A549 (cell line): ENCODE results near the gene SLC16A10.

ENCODE experiments used
- CEBPB ChIP-seq, 2 experiments: fragments of >200 bp in 1 of 2; sonication (Bioruptor Twin) in 1 of 2; formaldehyde crosslinking in 1 of 2; IDR thresholded peaks; 2 replicates each; pipeline ENCODE4 v1.6.1; 2012 to 2016
- EHMT2 ChIP-seq: fragments of 200-600 bp; sonication (generic); IDR thresholded peaks from 2 replicates; pipeline ENCODE4 v1.6.1; 2016; ENCODE audit warnings: antibody characterized with exemption, low read depth, mild to moderate bottlenecking, moderate library complexity
- KDM5A ChIP-seq: fragments of 200-600 bp; sonication (generic); IDR thresholded peaks from 2 replicates; pipeline ENCODE4 v1.6.1; 2016; ENCODE audit warnings: antibody characterized with exemption, mild to moderate bottlenecking
- POLR2A ChIP-seq: IDR thresholded peaks from 2 replicates; pipeline ENCODE4 v1.6.1; 2012; ENCODE audit warnings: mild to moderate bottlenecking, low read length
- POLR2AphosphoS2 ChIP-seq: conservative IDR thresholded peaks from 2 replicates; pipeline ENCODE4 v1.6.1; 2012; ENCODE audit warnings: low read length, improper control_type of control experiment, inconsistent platforms
- RCOR1 ChIP-seq: fragments of 150-350 bp; IDR thresholded peaks from 2 replicates; pipeline ENCODE4 v1.6.1; 2014; ENCODE audit warnings: antibody characterized with exemption, low read length, low read depth
- ZFP36 ChIP-seq: fragments of 450-650 bp; IDR thresholded peaks from 2 replicates; pipeline ENCODE4 v1.6.1; 2014; ENCODE audit warnings: borderline replicate concordance; ENCODE audit not compliant: partially characterized antibody
- TF ChIP-seq, protein P1 (sequence below): fragments of >200 bp; sonication (Bioruptor Twin); formaldehyde crosslinking; IDR thresholded peaks from 3 replicates; pipeline ENCODE4 v1.5.1; 2016
- TF ChIP-seq, protein P2 (sequence below): IDR thresholded peaks from 2 replicates; pipeline ENCODE4 v1.6.1; 2012

GRCh38 chr6:111172563-111172962 is 85.3 kb downstream of the SLC16A10 start:
- TF ChIP-seq, protein P1, sequence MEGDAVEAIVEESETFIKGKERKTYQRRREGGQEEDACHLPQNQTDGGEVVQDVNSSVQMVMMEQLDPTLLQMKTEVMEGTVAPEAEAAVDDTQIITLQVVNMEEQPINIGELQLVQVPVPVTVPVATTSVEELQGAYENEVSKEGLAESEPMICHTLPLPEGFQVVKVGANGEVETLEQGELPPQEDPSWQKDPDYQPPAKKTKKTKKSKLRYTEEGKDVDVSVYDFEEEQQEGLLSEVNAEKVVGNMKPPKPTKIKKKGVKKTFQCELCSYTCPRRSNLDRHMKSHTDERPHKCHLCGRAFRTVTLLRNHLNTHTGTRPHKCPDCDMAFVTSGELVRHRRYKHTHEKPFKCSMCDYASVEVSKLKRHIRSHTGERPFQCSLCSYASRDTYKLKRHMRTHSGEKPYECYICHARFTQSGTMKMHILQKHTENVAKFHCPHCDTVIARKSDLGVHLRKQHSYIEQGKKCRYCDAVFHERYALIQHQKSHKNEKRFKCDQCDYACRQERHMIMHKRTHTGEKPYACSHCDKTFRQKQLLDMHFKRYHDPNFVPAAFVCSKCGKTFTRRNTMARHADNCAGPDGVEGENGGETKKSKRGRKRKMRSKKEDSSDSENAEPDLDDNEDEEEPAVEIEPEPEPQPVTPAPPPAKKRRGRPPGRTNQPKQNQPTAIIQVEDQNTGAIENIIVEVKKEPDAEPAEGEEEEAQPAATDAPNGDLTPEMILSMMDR, result no peak
- TF ChIP-seq POLR2A (no peak), KDM5A (no peak), EHMT2 (no peak), RCOR1 (no peak), ZFP36 (no peak), POLR2AphosphoS2 (no peak), CEBPB (IDR thresholded peaks at IDR 0.05) (no peak)
- TF ChIP-seq, protein P2, sequence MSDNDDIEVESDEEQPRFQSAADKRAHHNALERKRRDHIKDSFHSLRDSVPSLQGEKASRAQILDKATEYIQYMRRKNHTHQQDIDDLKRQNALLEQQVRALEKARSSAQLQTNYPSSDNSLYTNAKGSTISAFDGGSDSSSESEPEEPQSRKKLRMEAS, result no peak
